HEK293 (cell line): Measurements from ENCODE around the gene MKX.

Experiments
- CTCF ChIA-PET: fragments of 350-600 bp; formaldehyde crosslinking; extraction: SDS; loops from one replicate; lab custom pipeline; 2021; ENCODE audit warnings: antibody characterized with exemption; lab: Yijun Ruan, JAX
- POLR2A ChIA-PET: fragments of 300-600 bp; formaldehyde crosslinking; extraction: SDS; loops from one replicate; lab custom pipeline; 2020; ENCODE audit warnings: antibody characterized with exemption, inconsistent platforms; lab: Yijun Ruan, JAX
- H3K27ac ChIP-seq: fragments of 200-500 bp; sonication (Bioruptor generic); 2 replicates; pipeline ENCODE4 v1.5.1; 2014; ENCODE audit warnings: low read depth, low read length, control low read depth, inconsistent platforms; ENCODE audit errors: extremely low read depth
- H3K36me3 ChIP-seq, 2 experiments: fragments of 200-500 bp in 1 of 2; sonication (Bioruptor generic) in 1 of 2; 1 replicate in 1 of 2; 2 replicates in 1 of 2; pipeline ENCODE4 v1.5.1; 2014 to 2017; ENCODE audit warnings: inconsistent platforms in 2 of 2, low read length in 2 of 2; ENCODE audit not compliant: control insufficient read depth in 2 of 2, insufficient read depth in 1 of 2
- H3K4me1 ChIP-seq: fragments of 200-500 bp; sonication (Bioruptor generic); 2 replicates; pipeline ENCODE4 v1.5.1; 2014; ENCODE audit warnings: mild to moderate bottlenecking, low read length, inconsistent platforms; ENCODE audit not compliant: control insufficient read depth, insufficient read depth
- H3K4me3 ChIP-seq: 2 replicates; pipeline ENCODE4 v1.5.1; 2011; ENCODE audit warnings: low read depth, mild to moderate bottlenecking, control low read depth, low read length, moderate library complexity
- H3K9me3 ChIP-seq: fragments of 200-500 bp; sonication (Bioruptor generic); 2 replicates; pipeline ENCODE4 v1.5.1; 2014; ENCODE audit warnings: low read depth, low read length, inconsistent platforms; ENCODE audit not compliant: control insufficient read depth, insufficient read depth
- HOXA7 ChIP-seq: sonication (generic); formaldehyde crosslinking; IDR thresholded peaks from 2 replicates; pipeline ENCODE4 v1.8.1; 2022; ENCODE audit warnings: missing genetic modification reagents, borderline replicate concordance
- KLF1 ChIP-seq: fragments of 450-650 bp; formaldehyde crosslinking; IDR thresholded peaks from 2 replicates; pipeline ENCODE4 v1.5.1; 2016; ENCODE audit warnings: missing biosample characterization, missing genetic modification characterization
- PRDM1 ChIP-seq: fragments of 450-650 bp; formaldehyde crosslinking; IDR thresholded peaks from 2 replicates; pipeline ENCODE4; 2016; ENCODE audit warnings: missing biosample characterization, missing genetic modification characterization
- REPIN1 ChIP-seq: fragments of 450-650 bp; formaldehyde crosslinking; IDR thresholded peaks from 2 replicates; pipeline ENCODE4 v1.5.1; 2017; ENCODE audit warnings: missing biosample characterization, missing genetic modification characterization, low read depth
- SETDB1 ChIP-seq: IDR thresholded peaks from one replicate; pipeline ENCODE4 v1.6.1; 2017; ENCODE audit warnings: mild to moderate bottlenecking, low read length, moderate library complexity, mixed read lengths; ENCODE audit not compliant: insufficient read length
- ZBTB20 ChIP-seq: fragments of 450-650 bp; formaldehyde crosslinking; IDR thresholded peaks from 2 replicates; pipeline ENCODE4 v1.5.1; 2016; ENCODE audit warnings: missing biosample characterization, missing genetic modification characterization
- ZBTB48 ChIP-seq: fragments of 450-650 bp; formaldehyde crosslinking; IDR thresholded peaks from 2 replicates; pipeline ENCODE4 v1.5.1; 2016; ENCODE audit warnings: missing biosample characterization, missing genetic modification characterization
- ZFHX2 ChIP-seq: fragments of 450-650 bp; formaldehyde crosslinking; conservative IDR thresholded peaks from 2 replicates; pipeline ENCODE4 v1.5.1; 2016; ENCODE audit warnings: missing biosample characterization, missing genetic modification characterization
- ZFP37 ChIP-seq: fragments of 450-650 bp; formaldehyde crosslinking; IDR thresholded peaks from 2 replicates; pipeline ENCODE4 v1.5.1; 2016; ENCODE audit warnings: missing biosample characterization, missing genetic modification characterization
- ZIC2 ChIP-seq: fragments of 450-650 bp; formaldehyde crosslinking; IDR thresholded peaks from 2 replicates; pipeline ENCODE4 v1.5.1; 2016; ENCODE audit warnings: missing biosample characterization, missing genetic modification characterization
- ZNF10 ChIP-seq: fragments of 450-650 bp; formaldehyde crosslinking; IDR thresholded peaks from 2 replicates; pipeline ENCODE4 v1.5.1; 2017; ENCODE audit warnings: missing biosample characterization, missing genetic modification characterization
- ZNF133 ChIP-seq: fragments of 450-650 bp; formaldehyde crosslinking; IDR thresholded peaks from 2 replicates; pipeline ENCODE4 v1.5.1; 2016; ENCODE audit warnings: missing biosample characterization, missing genetic modification characterization
- ZNF202 ChIP-seq: fragments of 450-650 bp; formaldehyde crosslinking; IDR thresholded peaks from 2 replicates; pipeline ENCODE4 v1.5.1; 2016; ENCODE audit warnings: missing biosample characterization, missing genetic modification characterization, borderline replicate concordance
- ZNF292 ChIP-seq: fragments of 450-650 bp; formaldehyde crosslinking; IDR thresholded peaks from 2 replicates; pipeline ENCODE4 v1.5.1; 2016; ENCODE audit warnings: low read depth, missing biosample characterization, missing genetic modification characterization, borderline replicate concordance
- ZNF324 ChIP-seq: fragments of 450-650 bp; formaldehyde crosslinking; IDR thresholded peaks from 2 replicates; pipeline ENCODE4 v1.5.1; 2016; ENCODE audit warnings: missing biosample characterization, missing genetic modification characterization
- ZNF366 ChIP-seq: fragments of 450-650 bp; formaldehyde crosslinking; conservative IDR thresholded peaks from 2 replicates; pipeline ENCODE4 v1.5.1; 2016; ENCODE audit warnings: missing biosample characterization, missing genetic modification characterization
- ZNF394 ChIP-seq: fragments of 450-650 bp; formaldehyde crosslinking; IDR thresholded peaks from 2 replicates; pipeline ENCODE4 v1.5.1; 2016; ENCODE audit warnings: missing biosample characterization, missing genetic modification characterization, mild to moderate bottlenecking, moderate library complexity, borderline replicate concordance
- ZNF510 ChIP-seq: fragments of 450-650 bp; formaldehyde crosslinking; IDR thresholded peaks from 2 replicates; pipeline ENCODE4 v1.5.1; 2018; ENCODE audit warnings: mild to moderate bottlenecking, missing genetic modification characterization, missing biosample characterization; ENCODE audit not compliant: insufficient replicate concordance
- ZNF623 ChIP-seq: fragments of 450-650 bp; formaldehyde crosslinking; IDR thresholded peaks from 2 replicates; pipeline ENCODE4 v1.5.1; 2016; ENCODE audit warnings: missing biosample characterization, missing genetic modification characterization
- TF ChIP-seq, protein P1 (sequence below): fragments of 450-650 bp; formaldehyde crosslinking; IDR thresholded peaks from 2 replicates; pipeline ENCODE4 v1.5.1; 2016; ENCODE audit warnings: missing biosample characterization, missing genetic modification characterization
- TF ChIP-seq, protein P2 (sequence below): fragments of 450-650 bp; formaldehyde crosslinking; IDR thresholded peaks from 2 replicates; pipeline ENCODE4 v1.5.1; 2016; ENCODE audit warnings: missing biosample characterization, missing genetic modification characterization
- TF ChIP-seq, protein P3 (sequence below): fragments of 450-650 bp; formaldehyde crosslinking; IDR thresholded peaks from 2 replicates; pipeline ENCODE4 v1.5.1; 2016; ENCODE audit warnings: missing biosample characterization, missing genetic modification characterization
- TF ChIP-seq, protein P4 (sequence below): fragments of 450-650 bp; formaldehyde crosslinking; IDR thresholded peaks from 2 replicates; pipeline ENCODE4 v1.5.1; 2016; ENCODE audit warnings: missing biosample characterization, missing genetic modification characterization
- TF ChIP-seq, protein P5 (sequence below): sonication (generic); formaldehyde crosslinking; IDR thresholded peaks from 2 replicates; pipeline ENCODE4 v1.8.1; 2022; ENCODE audit warnings: mild to moderate bottlenecking, moderate library complexity, missing genetic modification reagents

MKX gene

DNA sequence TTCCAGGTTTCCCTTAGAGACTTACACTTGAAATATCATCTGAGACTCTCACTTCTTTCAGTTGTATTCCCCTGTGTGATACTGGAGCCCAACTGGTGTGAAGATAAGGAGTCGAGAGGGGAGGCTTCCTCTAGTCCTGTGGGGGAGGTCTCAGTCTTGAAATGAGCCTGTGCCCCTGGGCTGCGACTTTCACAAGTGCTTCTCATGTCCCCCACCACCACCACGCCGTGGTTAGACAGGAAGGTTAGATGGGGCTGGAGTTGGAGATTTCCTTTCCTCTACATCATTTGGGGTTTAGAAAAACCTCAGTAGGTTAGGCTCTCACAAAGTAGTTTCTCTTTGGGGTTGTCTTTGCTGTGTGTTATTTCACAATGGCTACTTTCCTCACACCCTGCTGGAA is 25.6 kb upstream of the MKX start (continued):
- TF ChIP-seq, protein P1, sequence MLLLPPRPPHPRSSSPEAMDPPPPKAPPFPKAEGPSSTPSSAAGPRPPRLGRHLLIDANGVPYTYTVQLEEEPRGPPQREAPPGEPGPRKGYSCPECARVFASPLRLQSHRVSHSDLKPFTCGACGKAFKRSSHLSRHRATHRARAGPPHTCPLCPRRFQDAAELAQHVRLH (tag by site-specific recombination), result no peak
- TF ChIP-seq ZNF510, result no peak
- TF ChIP-seq, protein P2, sequence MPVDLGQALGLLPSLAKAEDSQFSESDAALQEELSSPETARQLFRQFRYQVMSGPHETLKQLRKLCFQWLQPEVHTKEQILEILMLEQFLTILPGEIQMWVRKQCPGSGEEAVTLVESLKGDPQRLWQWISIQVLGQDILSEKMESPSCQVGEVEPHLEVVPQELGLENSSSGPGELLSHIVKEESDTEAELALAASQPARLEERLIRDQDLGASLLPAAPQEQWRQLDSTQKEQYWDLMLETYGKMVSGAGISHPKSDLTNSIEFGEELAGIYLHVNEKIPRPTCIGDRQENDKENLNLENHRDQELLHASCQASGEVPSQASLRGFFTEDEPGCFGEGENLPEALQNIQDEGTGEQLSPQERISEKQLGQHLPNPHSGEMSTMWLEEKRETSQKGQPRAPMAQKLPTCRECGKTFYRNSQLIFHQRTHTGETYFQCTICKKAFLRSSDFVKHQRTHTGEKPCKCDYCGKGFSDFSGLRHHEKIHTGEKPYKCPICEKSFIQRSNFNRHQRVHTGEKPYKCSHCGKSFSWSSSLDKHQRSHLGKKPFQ, result no peak
- no peak for TF ChIP-seq KLF1 (tag by site-specific recombination)
- no peak for TF ChIP-seq ZNF10 (tag by site-specific recombination)
- TF ChIP-seq ZNF324 (tag by site-specific recombination), result no peak
- no peak for TF ChIP-seq ZNF623 (tag by site-specific recombination)
- TF ChIP-seq, protein P3, sequence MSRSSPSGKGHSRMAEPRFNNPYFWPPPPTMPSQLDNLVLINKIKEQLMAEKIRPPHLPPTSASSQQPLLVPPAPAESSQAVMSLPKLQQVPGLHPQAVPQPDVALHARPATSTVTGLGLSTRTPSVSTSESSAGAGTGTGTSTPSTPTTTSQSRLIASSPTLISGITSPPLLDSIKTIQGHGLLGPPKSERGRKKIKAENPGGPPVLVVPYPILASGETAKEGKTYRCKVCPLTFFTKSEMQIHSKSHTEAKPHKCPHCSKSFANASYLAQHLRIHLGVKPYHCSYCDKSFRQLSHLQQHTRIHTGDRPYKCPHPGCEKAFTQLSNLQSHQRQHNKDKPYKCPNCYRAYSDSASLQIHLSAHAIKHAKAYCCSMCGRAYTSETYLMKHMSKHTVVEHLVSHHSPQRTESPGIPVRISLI (tag by site-specific recombination), result no peak
- TF ChIP-seq, protein P4, sequence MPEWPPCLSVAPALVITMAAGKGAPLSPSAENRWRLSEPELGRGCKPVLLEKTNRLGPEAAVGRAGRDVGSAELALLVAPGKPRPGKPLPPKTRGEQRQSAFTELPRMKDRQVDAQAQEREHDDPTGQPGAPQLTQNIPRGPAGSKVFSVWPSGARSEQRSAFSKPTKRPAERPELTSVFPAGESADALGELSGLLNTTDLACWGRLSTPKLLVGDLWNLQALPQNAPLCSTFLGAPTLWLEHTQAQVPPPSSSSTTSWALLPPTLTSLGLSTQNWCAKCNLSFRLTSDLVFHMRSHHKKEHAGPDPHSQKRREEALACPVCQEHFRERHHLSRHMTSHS (tag by site-specific recombination), result no peak
- TF ChIP-seq ZNF202 (tag by site-specific recombination), result no peak
- no peak for TF ChIP-seq SETDB1

DNA sequence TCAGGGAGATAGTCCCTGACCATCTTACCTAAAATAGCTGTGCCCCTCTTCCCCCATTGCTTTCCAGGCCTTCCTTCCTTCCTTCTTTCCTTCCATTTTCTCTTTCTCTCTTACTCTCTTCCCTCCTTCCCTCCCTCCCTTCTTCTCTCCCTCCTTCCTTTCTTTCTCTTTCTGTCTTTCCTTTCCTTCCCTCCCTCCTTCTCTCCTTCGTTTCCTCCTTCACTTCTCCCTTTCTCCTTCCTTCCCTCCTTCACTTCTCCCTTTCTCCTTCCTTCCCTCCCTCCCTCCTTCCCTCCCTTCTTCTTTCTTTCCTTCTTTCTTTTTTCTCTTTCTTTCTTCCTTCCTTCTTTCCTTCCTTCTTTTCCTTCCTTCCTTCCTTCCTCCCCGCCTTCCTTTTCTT is 24.6 kb upstream of the MKX start:
- Histone ChIP-seq H3K4me1 (no peaks in the 10 kb centered on the region), H3K9me3 (no peaks in the 10 kb centered on the region), H3K36me3 (no peaks in the 10 kb centered on the region), H3K4me3 (no peak overlapping the region), H3K27ac (no peak overlapping the region)
- POLR2A ChIA-PET, result no interaction called here
- no peak for TF ChIP-seq ZBTB20
- TF ChIP-seq ZFHX2 (tag by site-specific recombination), result no peak
- TF ChIP-seq ZNF394 (tag by site-specific recombination), result no peak
- TF ChIP-seq ZBTB48, result no peak
- peak; percentile 91 for TF ChIP-seq PRDM1 (tag by site-specific recombination)
- TF ChIP-seq ZFP37 (tag by site-specific recombination), result no peak
- no peak for TF ChIP-seq ZNF133 (tag by site-specific recombination)
- no peak for TF ChIP-seq ZNF292 (tag by site-specific recombination)
- peak; percentile 97 for TF ChIP-seq ZNF366 (tag by site-specific recombination)
- no peak for TF ChIP-seq REPIN1 (tag by site-specific recombination)
- CTCF ChIA-PET, result no interaction called here

DNA sequence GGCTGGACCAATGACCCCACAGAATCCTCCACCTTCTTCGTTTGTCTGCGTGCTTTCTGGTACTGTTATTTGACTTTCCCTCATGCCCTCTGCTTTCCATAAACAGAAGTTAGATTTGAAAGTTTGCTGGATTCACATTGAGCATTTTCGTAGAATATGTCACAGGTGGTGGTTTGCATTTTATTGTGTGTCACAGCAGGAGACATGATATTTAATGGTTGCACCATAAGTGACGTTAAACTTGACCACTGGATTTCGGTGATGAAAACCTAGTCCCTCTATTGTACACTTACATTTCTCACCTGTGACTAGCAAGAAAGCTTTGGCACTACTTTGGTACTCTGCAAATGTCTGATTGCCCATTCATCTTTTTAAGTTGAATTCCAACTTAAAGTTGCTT is 15.2 kb upstream of the MKX start:
- TF ChIP-seq HOXA7 (no peak), ZIC2 (no peak)
- TF ChIP-seq, protein P5, sequence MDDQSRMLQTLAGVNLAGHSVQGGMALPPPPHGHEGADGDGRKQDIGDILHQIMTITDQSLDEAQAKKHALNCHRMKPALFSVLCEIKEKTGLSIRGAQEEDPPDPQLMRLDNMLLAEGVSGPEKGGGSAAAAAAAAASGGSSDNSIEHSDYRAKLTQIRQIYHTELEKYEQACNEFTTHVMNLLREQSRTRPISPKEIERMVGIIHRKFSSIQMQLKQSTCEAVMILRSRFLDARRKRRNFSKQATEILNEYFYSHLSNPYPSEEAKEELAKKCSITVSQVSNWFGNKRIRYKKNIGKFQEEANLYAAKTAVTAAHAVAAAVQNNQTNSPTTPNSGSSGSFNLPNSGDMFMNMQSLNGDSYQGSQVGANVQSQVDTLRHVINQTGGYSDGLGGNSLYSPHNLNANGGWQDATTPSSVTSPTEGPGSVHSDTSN (CRISPR knock-in tag), result no peak
- POLR2A ChIA-PET, result no interaction called here
- CTCF ChIA-PET, result no interaction called here

More for the DNA sequence above, 15.2 kb upstream of the MKX start:
- H3K4me3 ChIP-seq, result no peak overlapping the region
- H3K27ac ChIP-seq, result no peak overlapping the region
- no peaks in the 10 kb centered on the region for H3K4me1 ChIP-seq
- H3K36me3 ChIP-seq, result no peaks in the 10 kb centered on the region
- no peaks in the 10 kb centered on the region for H3K9me3 ChIP-seq
